Skeletal muscle tissue (tissue), 4 donors: ENCODE data around the gene DZANK1. TPM values are rescaled to one million over a fixed set of nuclear protein-coding genes. Genes with fewer than 3 reads are reported as not detected.
A peak's percentile ranks its signal among the peaks of the same experiment; 100 is the strongest.

Experiments used
- H3K27ac ChIP-seq: one replicate; pipeline ENCODE4 v1.7.0; 2013; ENCODE audit warnings: mild to moderate bottlenecking, low read depth, low read length, inconsistent platforms
- H3K27me3 ChIP-seq, 3 donors: one replicate each; pipeline ENCODE4 v1.7.0; 2013; ENCODE audit warnings: low read length in 3 of 3; ENCODE audit not compliant: control insufficient read depth in 3 of 3, insufficient read depth in 3 of 3
- H3K36me3 ChIP-seq, 3 donors: one replicate each; pipeline ENCODE4 v1.7.0; 2013; ENCODE audit warnings: low read length in 3 of 3; ENCODE audit not compliant: control insufficient read depth in 3 of 3, insufficient read depth in 3 of 3
- H3K4me1 ChIP-seq, 3 donors: one replicate each; pipeline ENCODE4 v1.7.0; 2013; ENCODE audit warnings: low read length in 3 of 3, mild to moderate bottlenecking in 3 of 3; ENCODE audit not compliant: control insufficient read depth in 3 of 3, insufficient read depth in 3 of 3
- H3K4me3 ChIP-seq, 3 donors: one replicate each; pipeline ENCODE4 v1.7.0; 2013; ENCODE audit warnings: low read length in 3 of 3
- H3K9ac ChIP-seq, 3 donors: one replicate each; pipeline ENCODE4 v1.7.0; 2013; ENCODE audit warnings: low read length in 3 of 3, mild to moderate bottlenecking in 3 of 3, moderate library complexity in 2 of 3, low read depth in 1 of 3
- H3K9me3 ChIP-seq, 3 donors: one replicate each; pipeline ENCODE4 v1.7.0; 2013; ENCODE audit warnings: low read length in 3 of 3; ENCODE audit not compliant: control insufficient read depth in 3 of 3
- total RNA-seq: library from RNA; depleted of rRNA; stranded (reverse); fragments of >200 nt; gene quantifications from one replicate; pipeline ENCODE4 v1.2.3, GENCODE V29; 2014
- donor health status: Osteomylitis.

The DZANK1 gene
- total RNA-seq, 1 donor from 2014 or later, result 1.0 TPM

- no peak overlapping the region for H3K27ac ChIP-seq
Observed at GRCh38 chr20:18497603-18498002, 30.8 kb upstream of the DZANK1 start.

GRCh38 chr20:18496740-18497592 lies 30.1 kb upstream of the DZANK1 start, which contains the start of gene RBBP9:
Gene RBBP9 (minus strand): TSS chr20:18497225. CDS start chr20:18497167, 58 bp downstream.
- H3K9ac ChIP-seq, result peak within 1 kb of the TSS; percentile 87 to 93 (median 90)
- H3K4me3 ChIP-seq, result peak within 1 kb of the TSS; percentile 94 to 97 (median 95)
- peak within 1 kb of the TSS; percentile 5 for H3K27ac ChIP-seq

More at GRCh38 chr20:18497603-18498002, 30.8 kb upstream of the DZANK1 start:
- Histone ChIP-seq H3K27me3 (no peaks in the 10 kb centered on the region), H3K9ac (no peak overlapping the region), H3K4me3 (peak overlapping the region in 1 of 3 donors; percentile 95), H3K36me3 (peaks cover 6 to 11% (median 9%) of the 10 kb centered on the region in 3 donors), H3K9me3 (no peaks in the 10 kb centered on the region), H3K4me1 (peaks cover 6 to 10% (median 6%) of the 10 kb centered on the region in 3 donors)

GRCh38 chr20:18496042-18496441 lies 29.2 kb upstream of the DZANK1 start:
- H3K9me3 ChIP-seq, result no peaks in the 10 kb centered on the region
- H3K27me3 ChIP-seq, result no peaks in the 10 kb centered on the region
- peaks cover 6 to 10% (median 6%) of the 10 kb centered on the region in 3 donors for H3K4me1 ChIP-seq
- H3K27ac ChIP-seq, result no peak overlapping the region
- H3K9ac ChIP-seq, result peak overlapping the region; percentile 87 to 93 (median 90)
- H3K36me3 ChIP-seq, result peaks cover 6 to 11% (median 9%) of the 10 kb centered on the region in 3 donors
- H3K4me3 ChIP-seq, result peak overlapping the region; percentile 94 to 97 (median 95)

More at GRCh38 chr20:18496740-18497592, 30.1 kb upstream of the DZANK1 start, which contains the start of gene RBBP9:
- H3K4me1 ChIP-seq, result peaks cover 6 to 10% (median 6%) of the 10 kb centered on the region in 3 donors
- H3K27me3 ChIP-seq, result no peaks in the 10 kb centered on the region
- H3K9me3 ChIP-seq, result no peaks in the 10 kb centered on the region
- H3K36me3 ChIP-seq, result peaks cover 6 to 11% (median 9%) of the 10 kb centered on the region in 3 donors

GRCh38 chr20:18488301-18488700 lies 21.5 kb upstream of the DZANK1 start:
- Histone ChIP-seq H3K4me1 (no peaks in the 10 kb centered on the region), H3K4me3 (no peak overlapping the region), H3K36me3 (peaks cover 26 to 52% (median 38%) of the 10 kb centered on the region in 3 donors), H3K9ac (no peak overlapping the region), H3K27ac (no peak overlapping the region), H3K27me3 (no peaks in the 10 kb centered on the region), H3K9me3 (no peaks in the 10 kb centered on the region)

GRCh38 chr20:18481596-18481995 lies 14.8 kb upstream of the DZANK1 start:
- Histone ChIP-seq H3K4me1 (no peaks in the 10 kb centered on the region), H3K27ac (no peak overlapping the region), H3K4me3 (no peak overlapping the region), H3K9ac (no peak overlapping the region), H3K9me3 (no peaks in the 10 kb centered on the region), H3K27me3 (no peaks in the 10 kb centered on the region), H3K36me3 (peaks cover 17 to 46% (median 45%) of the 10 kb centered on the region in 3 donors)

GRCh38 chr20:18477821-18478220 lies 11.0 kb upstream of the DZANK1 start:
- Histone ChIP-seq H3K4me3 (no peak overlapping the region), H3K4me1 (no peaks in the 10 kb centered on the region), H3K36me3 (peaks cover 17 to 53% (median 39%) of the 10 kb centered on the region in 3 donors), H3K27ac (no peak overlapping the region), H3K9ac (no peak overlapping the region), H3K27me3 (no peaks in the 10 kb centered on the region), H3K9me3 (no peaks in the 10 kb centered on the region)

- no peak overlapping the region for H3K4me3 ChIP-seq
- no peaks in the 10 kb centered on the region for H3K9me3 ChIP-seq
- H3K9ac ChIP-seq, result no peak overlapping the region
- no peaks in the 10 kb centered on the region for H3K4me1 ChIP-seq
- H3K27ac ChIP-seq, result no peak overlapping the region
- peaks cover 12 to 47% (median 33%) of the 10 kb centered on the region in 3 donors for H3K36me3 ChIP-seq
- H3K27me3 ChIP-seq, result no peaks in the 10 kb centered on the region
Observed at GRCh38 chr20:18477218-18477617, 10.4 kb upstream of the DZANK1 start.

- Histone ChIP-seq H3K4me1 (peaks cover 7 to 13% (median 11%) of the 10 kb centered on the region in 3 donors), H3K4me3 (peak overlapping the region; percentile 94 to 97 (median 95)), H3K36me3 (peaks cover 0 to 8% (median 6%) of the 10 kb centered on the region in 3 donors), H3K27ac (no peak overlapping the region), H3K9ac (peak overlapping the region; percentile 45 to 92 (median 85)), H3K9me3 (no peaks in the 10 kb centered on the region), H3K27me3 (no peaks in the 10 kb centered on the region)
Observed at GRCh38 chr20:18466574-18466893, 296 bp downstream of the DZANK1 start.

GRCh38 chr20:18465536-18466200 lies 1.2 kb downstream of the DZANK1 start:
- H3K9ac ChIP-seq, result no peak overlapping the region
- peaks cover 0 to 7% (median 3%) of the 10 kb centered on the region in 3 donors for H3K36me3 ChIP-seq
- H3K9me3 ChIP-seq, result no peaks in the 10 kb centered on the region
- H3K4me1 ChIP-seq, result peaks cover 7 to 13% (median 11%) of the 10 kb centered on the region in 3 donors
- H3K27ac ChIP-seq, result no peak overlapping the region
- no peaks in the 10 kb centered on the region for H3K27me3 ChIP-seq
- H3K4me3 ChIP-seq, result no peak overlapping the region

- Histone ChIP-seq H3K9me3 (no peaks in the 10 kb centered on the region), H3K9ac (no peak overlapping the region), H3K4me3 (no peak overlapping the region), H3K4me1 (no peaks in the 10 kb centered on the region), H3K36me3 (no peaks in the 10 kb centered on the region), H3K27me3 (no peaks in the 10 kb centered on the region), H3K27ac (no peak overlapping the region)
Observed at GRCh38 chr20:18456600-18456999, 10.2 kb downstream of the DZANK1 start.
